GM10266 (cell line): ENCODE data around the gene SLC35G1.

ENCODE experiments used
- DNase-seq: peaks from one replicate; pipeline ENCODE4 v3.0.0; 2012; ENCODE audit errors: extremely low spot score
- TF ChIP-seq, protein P1 (sequence below): IDR thresholded peaks from 2 replicates; pipeline ENCODE4 v1.5.1; 2012; ENCODE audit warnings: mild to moderate bottlenecking, low read depth; ENCODE audit not compliant: control insufficient read depth, insufficient read depth; ENCODE audit errors: missing control alignments

The SLC35G1 gene, protein sequence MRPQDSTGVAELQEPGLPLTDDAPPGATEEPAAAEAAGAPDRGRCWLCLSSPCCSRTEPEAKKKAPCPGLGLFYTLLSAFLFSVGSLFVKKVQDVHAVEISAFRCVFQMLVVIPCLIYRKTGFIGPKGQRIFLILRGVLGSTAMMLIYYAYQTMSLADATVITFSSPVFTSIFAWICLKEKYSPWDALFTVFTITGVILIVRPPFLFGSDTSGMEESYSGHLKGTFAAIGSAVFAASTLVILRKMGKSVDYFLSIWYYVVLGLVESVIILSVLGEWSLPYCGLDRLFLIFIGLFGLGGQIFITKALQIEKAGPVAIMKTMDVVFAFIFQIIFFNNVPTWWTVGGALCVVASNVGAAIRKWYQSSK

DNA sequence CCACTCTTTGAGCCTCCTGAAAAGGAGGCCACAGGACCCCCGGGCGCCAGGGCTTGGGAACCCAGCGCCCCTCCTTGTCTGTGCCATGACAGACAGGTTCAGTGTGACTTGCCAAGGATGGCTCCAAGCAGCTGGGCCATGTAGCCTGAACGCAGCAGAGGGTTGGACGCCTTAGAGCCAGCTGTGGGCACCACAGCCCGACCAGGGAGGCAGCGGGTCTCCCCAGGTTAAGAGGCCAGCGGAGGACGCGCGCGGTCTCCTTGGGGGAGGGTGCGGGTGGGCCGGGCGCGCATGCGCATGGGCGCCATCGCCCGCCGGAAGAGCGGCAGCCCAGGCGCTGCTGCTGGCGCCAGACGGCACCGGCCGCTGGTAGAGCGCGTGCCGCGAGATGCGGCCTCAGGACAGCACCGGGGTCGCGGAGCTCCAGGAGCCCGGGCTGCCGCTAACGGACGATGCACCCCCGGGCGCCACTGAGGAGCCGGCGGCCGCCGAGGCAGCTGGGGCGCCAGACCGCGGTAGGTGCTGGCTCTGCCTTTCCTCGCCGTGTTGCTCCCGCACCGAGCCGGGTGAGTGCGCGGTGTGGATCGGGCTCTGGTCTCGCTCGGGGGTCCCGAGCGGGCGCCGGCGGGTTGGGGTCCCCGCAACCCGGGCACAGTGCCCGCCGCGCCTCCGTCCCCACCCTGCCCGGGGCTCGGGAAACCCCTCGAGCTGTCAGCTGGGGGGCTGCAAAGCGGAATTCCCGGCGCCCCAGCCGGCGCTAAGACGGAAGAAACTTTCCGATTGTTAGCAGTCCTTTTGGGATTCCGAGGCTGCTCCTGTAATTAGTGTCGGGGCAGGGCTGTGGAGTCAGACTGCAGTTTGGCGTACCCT, at the start of gene SLC35G1:
Gene SLC35G1 (plus strand): TSS at position 333 of the 870 bp plus-strand sequence. CDS start 56 bp downstream, at position 389.
- TF ChIP-seq, protein P1, sequence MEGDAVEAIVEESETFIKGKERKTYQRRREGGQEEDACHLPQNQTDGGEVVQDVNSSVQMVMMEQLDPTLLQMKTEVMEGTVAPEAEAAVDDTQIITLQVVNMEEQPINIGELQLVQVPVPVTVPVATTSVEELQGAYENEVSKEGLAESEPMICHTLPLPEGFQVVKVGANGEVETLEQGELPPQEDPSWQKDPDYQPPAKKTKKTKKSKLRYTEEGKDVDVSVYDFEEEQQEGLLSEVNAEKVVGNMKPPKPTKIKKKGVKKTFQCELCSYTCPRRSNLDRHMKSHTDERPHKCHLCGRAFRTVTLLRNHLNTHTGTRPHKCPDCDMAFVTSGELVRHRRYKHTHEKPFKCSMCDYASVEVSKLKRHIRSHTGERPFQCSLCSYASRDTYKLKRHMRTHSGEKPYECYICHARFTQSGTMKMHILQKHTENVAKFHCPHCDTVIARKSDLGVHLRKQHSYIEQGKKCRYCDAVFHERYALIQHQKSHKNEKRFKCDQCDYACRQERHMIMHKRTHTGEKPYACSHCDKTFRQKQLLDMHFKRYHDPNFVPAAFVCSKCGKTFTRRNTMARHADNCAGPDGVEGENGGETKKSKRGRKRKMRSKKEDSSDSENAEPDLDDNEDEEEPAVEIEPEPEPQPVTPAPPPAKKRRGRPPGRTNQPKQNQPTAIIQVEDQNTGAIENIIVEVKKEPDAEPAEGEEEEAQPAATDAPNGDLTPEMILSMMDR: no peak
- DNase-seq: peak; percentile 92

DNA sequence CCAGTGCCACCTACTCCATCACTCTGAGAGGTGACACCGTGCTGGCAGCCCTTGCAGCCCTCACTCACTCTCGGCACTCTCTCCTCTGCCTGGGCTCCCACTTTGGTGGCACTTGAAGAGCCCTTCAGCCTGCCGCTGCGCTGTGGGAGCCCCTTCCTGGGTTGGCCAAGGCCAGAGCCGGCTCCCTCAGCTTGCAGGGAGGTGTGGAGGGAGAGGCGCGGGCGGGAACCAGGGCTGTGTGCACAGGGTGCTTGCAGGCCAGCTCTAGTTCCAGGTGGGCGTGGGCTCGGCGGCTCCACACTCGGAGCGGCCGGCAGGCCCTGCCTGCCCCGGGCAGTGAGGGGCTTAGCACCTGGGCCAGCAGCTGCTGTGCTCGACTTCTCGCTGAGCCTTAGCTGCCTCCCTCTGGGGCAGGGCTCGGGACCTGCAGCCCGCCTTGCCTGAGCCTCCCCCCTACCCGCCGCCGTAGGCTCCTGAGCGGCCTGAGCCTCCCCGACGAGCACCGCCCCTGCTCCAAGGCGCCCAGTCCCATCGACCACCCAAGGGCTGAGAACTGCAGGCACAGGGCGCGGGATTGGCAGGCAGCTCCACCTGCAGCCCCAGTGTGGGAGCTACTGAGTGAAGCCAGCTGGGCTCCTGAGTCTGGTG, 48.7 kb upstream of the SLC35G1 start:
- no peak for DNase-seq
- TF ChIP-seq, protein P1: no peak

- no peak for DNase-seq
- TF ChIP-seq, protein P1: no peak
These were observed 44.2 kb upstream of the SLC35G1 start for GRCh38 chr10:93849593-93849992.

GRCh38 chr10:93850031-93851015, 43.5 kb upstream of the SLC35G1 start:
- TF ChIP-seq, protein P1: no peak
- DNase-seq: no peak

DNA sequence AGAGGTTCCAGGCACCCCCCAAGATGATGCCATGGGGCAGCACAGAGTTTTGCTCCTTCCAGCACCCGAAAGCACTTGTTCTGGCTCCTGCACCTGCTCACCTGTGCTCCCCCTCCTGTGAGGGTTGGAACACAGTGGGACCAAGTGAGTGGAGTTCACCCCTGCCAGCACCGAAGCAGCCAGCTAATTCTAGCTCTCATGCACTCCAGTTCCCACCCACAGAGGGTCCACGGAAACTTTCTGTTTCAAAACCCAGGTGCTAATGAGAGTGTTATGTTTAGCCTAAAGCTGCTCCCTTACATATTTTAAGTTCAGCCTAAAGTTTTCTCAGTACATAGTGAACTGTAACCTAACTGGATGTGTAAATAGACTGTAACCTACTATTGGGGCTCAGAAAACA, 42.6 kb upstream of the SLC35G1 start:
- TF ChIP-seq, protein P1: no peak
- no peak for DNase-seq

- TF ChIP-seq, protein P1: no peak
- DNase-seq: no peak
These were observed 41.2 kb upstream of the SLC35G1 start for GRCh38 chr10:93852476-93853095.
